ENCODE measurements around the gene SLC12A4.

SLC12A4 gene

GRCh38 chr16:67990018-67990386, 21.6 kb upstream of the SLC12A4 start:
- TF ChIP-seq, protein P1, sequence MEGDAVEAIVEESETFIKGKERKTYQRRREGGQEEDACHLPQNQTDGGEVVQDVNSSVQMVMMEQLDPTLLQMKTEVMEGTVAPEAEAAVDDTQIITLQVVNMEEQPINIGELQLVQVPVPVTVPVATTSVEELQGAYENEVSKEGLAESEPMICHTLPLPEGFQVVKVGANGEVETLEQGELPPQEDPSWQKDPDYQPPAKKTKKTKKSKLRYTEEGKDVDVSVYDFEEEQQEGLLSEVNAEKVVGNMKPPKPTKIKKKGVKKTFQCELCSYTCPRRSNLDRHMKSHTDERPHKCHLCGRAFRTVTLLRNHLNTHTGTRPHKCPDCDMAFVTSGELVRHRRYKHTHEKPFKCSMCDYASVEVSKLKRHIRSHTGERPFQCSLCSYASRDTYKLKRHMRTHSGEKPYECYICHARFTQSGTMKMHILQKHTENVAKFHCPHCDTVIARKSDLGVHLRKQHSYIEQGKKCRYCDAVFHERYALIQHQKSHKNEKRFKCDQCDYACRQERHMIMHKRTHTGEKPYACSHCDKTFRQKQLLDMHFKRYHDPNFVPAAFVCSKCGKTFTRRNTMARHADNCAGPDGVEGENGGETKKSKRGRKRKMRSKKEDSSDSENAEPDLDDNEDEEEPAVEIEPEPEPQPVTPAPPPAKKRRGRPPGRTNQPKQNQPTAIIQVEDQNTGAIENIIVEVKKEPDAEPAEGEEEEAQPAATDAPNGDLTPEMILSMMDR (IDR thresholded peaks at IDR 0.05): no peak

- TF ChIP-seq, protein P1 (IDR thresholded peaks at IDR 0.05): no peak
Measured at GRCh38 chr16:67989322-67990017, 21.0 kb upstream of the SLC12A4 start.

DNA sequence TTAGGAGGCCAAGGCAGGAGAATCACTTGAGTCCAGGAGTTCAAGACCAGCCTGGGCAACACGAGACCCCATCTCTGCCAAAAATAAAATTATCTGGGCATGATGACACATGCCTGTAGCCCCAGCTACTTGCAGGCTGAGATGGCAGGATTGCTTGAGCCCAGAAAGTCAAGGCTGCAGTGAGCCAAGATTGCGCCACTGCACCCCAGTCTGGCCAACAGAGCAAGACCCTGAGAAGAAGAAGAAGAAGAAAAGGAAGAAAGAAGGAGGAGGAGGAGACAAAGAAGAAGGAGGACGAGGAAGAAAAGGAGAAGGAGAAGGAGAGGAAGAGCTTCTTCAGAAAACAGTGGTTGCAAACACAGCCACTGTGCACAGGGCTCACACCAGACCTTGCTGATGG, 20.2 kb upstream of the SLC12A4 start:
- TF ChIP-seq, protein P1 (IDR thresholded peaks at IDR 0.05): no peak

- TF ChIP-seq, protein P1 (IDR thresholded peaks at IDR 0.05): no peak
Measured at GRCh38 chr16:67987460-67988160, 19.2 kb upstream of the SLC12A4 start.

DNA sequence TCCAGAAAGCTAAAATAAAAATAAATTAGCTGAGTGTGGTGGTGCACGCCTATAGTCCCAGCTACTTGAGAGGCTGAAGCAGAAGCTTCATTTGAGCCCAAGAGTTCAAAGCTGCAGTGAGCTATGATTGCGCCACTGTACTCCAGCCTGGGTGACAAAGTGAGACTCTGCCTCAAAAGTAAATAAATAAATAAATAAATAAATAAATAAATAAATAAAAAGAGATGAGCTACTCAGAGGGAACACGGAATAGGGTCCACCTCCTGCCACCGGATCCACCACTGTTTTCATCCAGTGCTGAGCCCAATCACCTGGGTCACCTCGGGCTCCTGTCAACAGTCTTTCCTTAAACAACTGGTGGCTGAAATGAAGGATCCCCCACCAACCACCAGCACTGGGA, 18.5 kb upstream of the SLC12A4 start:
- TF ChIP-seq, protein P1 (IDR thresholded peaks at IDR 0.05): no peak

- TF ChIP-seq, protein P1 (IDR thresholded peaks at IDR 0.05): no peak
Measured at GRCh38 chr16:67982011-67982696, 13.7 kb upstream of the SLC12A4 start.

- TF ChIP-seq, protein P1 (IDR thresholded peaks at IDR 0.05): no peak
Measured at GRCh38 chr16:67979955-67980678, 11.7 kb upstream of the SLC12A4 start, which contains the start of gene DPEP3. TSS of gene DPEP3 (minus strand) at chr16:67980499. CDS start at chr16:67980380, 119 bp downstream.
